CMK (cell line): Measurements from ENCODE around the gene CHSY3.
"Not testable (repeated sequence)": the region's sequence is repeated elsewhere in the genome, so short reads cannot be mapped to it uniquely, and the experiment has no call there.

Experiments
- DNase-seq: peaks from one replicate; pipeline ENCODE4 v3.0.0-alpha.2; 2010; ENCODE audit warnings: low read depth

CHSY3 gene

GRCh38 chr5:130164966-130165365, 260.7 kb downstream of the CHSY3 start:
- no peak for DNase-seq

GRCh38 chr5:130166839-130167490, 262.7 kb downstream of the CHSY3 start:
- DNase-seq: no peak

- no peak for DNase-seq
These were observed 263.9 kb downstream of the CHSY3 start for GRCh38 chr5:130168211-130168610.

- DNase-seq: no peak
These were observed 267.4 kb downstream of the CHSY3 start for GRCh38 chr5:130171699-130172098.

- DNase-seq: no peak
These were observed 278.9 kb downstream of the CHSY3 start for GRCh38 chr5:130183115-130183514.

GRCh38 chr5:130189961-130190360, 285.7 kb downstream of the CHSY3 start:
- no peak for DNase-seq

GRCh38 chr5:130198927-130199326, 294.7 kb downstream of the CHSY3 start:
- no peak for DNase-seq

GRCh38 chr5:130206686-130207085, 302.4 kb downstream of the CHSY3 start:
- DNase-seq: no peak

- no peak for DNase-seq
These were observed 309.3 kb downstream of the CHSY3 start for GRCh38 chr5:130213607-130214006.

GRCh38 chr5:130216286-130216685, 312.0 kb downstream of the CHSY3 start:
- DNase-seq: no peak

GRCh38 chr5:130222573-130222972, 318.3 kb downstream of the CHSY3 start:
- DNase-seq: no peak

GRCh38 chr5:130226556-130226955, 322.3 kb downstream of the CHSY3 start:
- not testable (repeated sequence) for DNase-seq

GRCh38 chr5:130227699-130228098, 323.4 kb downstream of the CHSY3 start:
- DNase-seq: no peak

- DNase-seq: no peak
These were observed 327.5 kb downstream of the CHSY3 start for GRCh38 chr5:130231786-130232185.

- DNase-seq: no peak
These were observed 330.6 kb downstream of the CHSY3 start for GRCh38 chr5:130234816-130235215.
